Fibroblast of pulmonary artery (primary cell): Measurements from ENCODE around the gene TNIK.
"Not testable (repeated sequence)": the region's sequence is repeated elsewhere in the genome, so short reads cannot be mapped to it uniquely, and the experiment has no call there.

ENCODE experiments used
- DNase-seq: peaks from one replicate; pipeline ENCODE4 v3.0.0-alpha.2; 2010; ENCODE audit warnings: low read depth
- H3K4me3 ChIP-seq: replicated peaks from 2 replicates; pipeline ENCODE4 v1.5.1; 2011; ENCODE audit warnings: low read depth, mild to moderate bottlenecking, control low read depth, low read length, moderate library complexity
- CTCF ChIP-seq: IDR thresholded peaks from 2 replicates; pipeline ENCODE4 v1.5.1; 2011; ENCODE audit warnings: mild to moderate bottlenecking, control low read depth, low read length, inconsistent platforms; ENCODE audit errors: missing control alignments

TNIK gene

GRCh38 chr3:171242951-171243350, 217.3 kb downstream of the TNIK start:
- no peak overlapping the region for H3K4me3 ChIP-seq
- TF ChIP-seq CTCF, result no peak
- DNase-seq, result no peak

- H3K4me3 ChIP-seq, result no peak overlapping the region
- no peak for TF ChIP-seq CTCF
- DNase-seq, result no peak
Observed at GRCh38 chr3:171242170-171242569, 218.0 kb downstream of the TNIK start.

GRCh38 chr3:171241655-171242054, 218.6 kb downstream of the TNIK start:
- not testable (repeated sequence) for H3K4me3 ChIP-seq

GRCh38 chr3:171240504-171240835, 219.7 kb downstream of the TNIK start:
- TF ChIP-seq CTCF, result no peak
- DNase-seq, result no peak
- H3K4me3 ChIP-seq, result no peak overlapping the region

More at GRCh38 chr3:171241655-171242054, 218.6 kb downstream of the TNIK start:
- not testable (repeated sequence) for DNase-seq

GRCh38 chr3:171239757-171240503, 220.3 kb downstream of the TNIK start:
- no peak for TF ChIP-seq CTCF
- DNase-seq, result no peak
- H3K4me3 ChIP-seq, result no peak overlapping the region

GRCh38 chr3:171237009-171237385, 223.2 kb downstream of the TNIK start:
- no peak for DNase-seq
- no peak for TF ChIP-seq CTCF
- H3K4me3 ChIP-seq, result no peak overlapping the region

GRCh38 chr3:171236265-171237008, 223.8 kb downstream of the TNIK start:
- DNase-seq, result no peak
- no peak overlapping the region for H3K4me3 ChIP-seq
- no peak for TF ChIP-seq CTCF
